HG03025 (cell line): ENCODE data around the gene CPSF6.
"Not testable (repeated sequence)": the region's sequence is repeated elsewhere in the genome, so short reads cannot be mapped to it uniquely, and the experiment has no call there.

Experiments
- ATAC-seq: cut with Tn5 transposase; IDR thresholded peaks from one replicate; pipeline ENCODE4 v1.9.1; 2021; ENCODE audit warnings: mild to moderate bottlenecking, moderate library complexity; ENCODE audit not compliant: unreplicated experiment, low FRiP score

The CPSF6 gene

GRCh38 chr12:69258655-69259054, 19.3 kb downstream of the CPSF6 start:
- ATAC-seq, result no peak

GRCh38 chr12:69262264-69262974, 23.1 kb downstream of the CPSF6 start:
- no peak for ATAC-seq

GRCh38 chr12:69265205-69265604, 25.8 kb downstream of the CPSF6 start:
- no peak for ATAC-seq

- ATAC-seq, result not testable (repeated sequence)
Measured at GRCh38 chr12:69265633-69266032, 26.3 kb downstream of the CPSF6 start.

GRCh38 chr12:69266036-69266635, 26.8 kb downstream of the CPSF6 start:
- no peak for ATAC-seq

GRCh38 chr12:69269736-69270135, 30.4 kb downstream of the CPSF6 start:
- ATAC-seq, result no peak

- no peak for ATAC-seq
Measured at GRCh38 chr12:69272511-69272910, 33.1 kb downstream of the CPSF6 start.

GRCh38 chr12:69274861-69275260, 35.5 kb downstream of the CPSF6 start:
- no peak for ATAC-seq

GRCh38 chr12:69275471-69275891, 36.1 kb downstream of the CPSF6 start:
- no peak for ATAC-seq

GRCh38 chr12:69278814-69279782, 39.7 kb downstream of the CPSF6 start:
- ATAC-seq, result no peak

- ATAC-seq, result no peak
Measured at GRCh38 chr12:69284131-69284530, 44.8 kb downstream of the CPSF6 start.

GRCh38 chr12:69287556-69287955, 48.2 kb downstream of the CPSF6 start:
- ATAC-seq, result no peak

- peak; percentile 98 for ATAC-seq
Measured at GRCh38 chr12:69290545-69291277, 51.3 kb downstream of the CPSF6 start.

GRCh38 chr12:69291278-69291593, 51.9 kb downstream of the CPSF6 start:
- ATAC-seq, result no peak

- ATAC-seq, result no peak
Measured at GRCh38 chr12:69298133-69298532, 58.8 kb downstream of the CPSF6 start.

GRCh38 chr12:69298947-69299346, 59.6 kb downstream of the CPSF6 start:
- ATAC-seq, result no peak

- ATAC-seq, result no peak
Measured at GRCh38 chr12:69304284-69304683, 64.9 kb downstream of the CPSF6 start.

GRCh38 chr12:69309461-69309860, 70.1 kb downstream of the CPSF6 start:
- no peak for ATAC-seq

GRCh38 chr12:69313209-69313608, 73.8 kb downstream of the CPSF6 start:
- no peak for ATAC-seq

GRCh38 chr12:69316784-69317183, 77.4 kb downstream of the CPSF6 start:
- not testable (repeated sequence) for ATAC-seq

GRCh38 chr12:69317233-69317632, 77.9 kb downstream of the CPSF6 start:
- not testable (repeated sequence) for ATAC-seq
